Lower leg skin (tissue), 3 donors: ENCODE data around the gene GSTM2.
"Not testable (repeated sequence)": the region's sequence is repeated elsewhere in the genome, so short reads cannot be mapped to it uniquely, and the experiment has no call there.

ENCODE experiments used
- CTCF ChIP-seq, 3 donors: fragments of 450-650 bp; IDR thresholded peaks; one replicate each; pipeline ENCODE4 v1.5.1; 2016; ENCODE audit warnings: antibody characterized with exemption in 3 of 3, mild to moderate bottlenecking in 3 of 3, moderate library complexity in 2 of 3
- POLR2A ChIP-seq, 2 donors: fragments of 450-650 bp; IDR thresholded peaks; one replicate each; pipeline ENCODE4 v1.6.1; 2016 to 2017; ENCODE audit warnings: antibody characterized with exemption in 2 of 2, mild to moderate bottlenecking in 1 of 2, moderate library complexity in 1 of 2

GRCh38 chr1:109695138-109695537, 27.3 kb downstream of the GSTM2 start:
- TF ChIP-seq CTCF, POLR2A (IDR thresholded peaks at IDR 0.05): not testable (repeated sequence)
